Endodermal cell (in vitro differentiated cells): ENCODE results near the gene SATB1. TPM values are rescaled to one million over a fixed set of nuclear protein-coding genes. Genes with fewer than 3 reads are reported as not detected.

Experiments
- DNase-seq: peaks from one replicate; pipeline ENCODE4 v3.0.0-alpha.2; 2017
- H3K27ac ChIP-seq: 2 replicates; pipeline ENCODE4 v1.5.1; 2013; ENCODE audit warnings: mild to moderate bottlenecking, low read depth, low read length, moderate library complexity
- H3K27me3 ChIP-seq: 2 replicates; pipeline ENCODE4 v1.6.1; 2013; ENCODE audit warnings: mild to moderate bottlenecking, low read length, moderate library complexity; ENCODE audit not compliant: insufficient read depth, control insufficient read depth, poor library complexity, severe bottlenecking
- H3K36me3 ChIP-seq: 2 replicates; pipeline ENCODE4 v1.7.0; 2013; ENCODE audit warnings: mild to moderate bottlenecking, low read length, moderate library complexity; ENCODE audit not compliant: control insufficient read depth, insufficient read depth
- H3K4me1 ChIP-seq: one replicate; pipeline ENCODE4 v1.7.0; 2013; ENCODE audit warnings: low read length; ENCODE audit not compliant: control insufficient read depth, insufficient read depth
- H3K4me3 ChIP-seq: 2 replicates; pipeline ENCODE4 v1.5.1; 2013; ENCODE audit warnings: mild to moderate bottlenecking, low read length, moderate library complexity
- H3K9ac ChIP-seq: 2 replicates; pipeline ENCODE4 v1.6.1; 2013; ENCODE audit warnings: mild to moderate bottlenecking, low read length, moderate library complexity; ENCODE audit not compliant: poor library complexity, severe bottlenecking; ENCODE audit errors: extremely low read depth
- H3K9me3 ChIP-seq: 2 replicates; pipeline ENCODE4 v1.6.1; 2013; ENCODE audit warnings: mild to moderate bottlenecking, low read length, moderate library complexity; ENCODE audit not compliant: control insufficient read depth
- H3K27ac Mint-ChIP-seq: 2 replicates; pipeline ENCODE4 v1.8.0; 2020; ENCODE audit warnings: mixed read lengths
- H3K27me3 Mint-ChIP-seq: 2 replicates; pipeline ENCODE4 v1.8.0; 2021; ENCODE audit warnings: mild to moderate bottlenecking, mixed read lengths; ENCODE audit not compliant: insufficient read depth
- H3K36me3 Mint-ChIP-seq: 2 replicates; pipeline ENCODE4 v1.8.0; 2020; ENCODE audit warnings: low read depth, mixed read lengths
- H3K4me1 Mint-ChIP-seq: 2 replicates; pipeline ENCODE4 v1.8.0; 2020; ENCODE audit warnings: mixed read lengths
- H3K4me3 Mint-ChIP-seq: 2 replicates; pipeline ENCODE4 v1.8.0; 2020; ENCODE audit warnings: mild to moderate bottlenecking, moderate library complexity, mixed read lengths
- H3K9me3 Mint-ChIP-seq: 2 replicates; pipeline ENCODE4 v1.8.0; 2020; ENCODE audit warnings: mild to moderate bottlenecking, mixed read lengths
- CTCF ChIP-seq: fragments of 200-600 bp; sonication (generic); conservative IDR thresholded peaks from 2 replicates; pipeline ENCODE4 v1.5.0; 2021; ENCODE audit warnings: antibody characterized with exemption, mild to moderate bottlenecking
- WGBS, 2 experiments: methylation state at CpG; one replicate each; pipeline versions ENCODE4 v1.1.5 to v1.1.7; 2013; ENCODE audit warnings: missing lambda C conversion rate in 2 of 2, mixed read lengths in 1 of 2; ENCODE audit not compliant: insufficient coverage in 1 of 2, insufficient read length in 1 of 2; 5-methylcytosine and 5-hydroxymethylcytosine counted together
- total RNA-seq, 2 donors: library from RNA; stranded (reverse); fragmentation: NEBNext Ultra II Directional in 1 of 2; extraction: Animal tissue kit (Norgen Biotek cat#: 25700) in 1 of 2; gene quantifications; 2 replicates in 1 of 2; 3 replicates in 1 of 2; pipeline ENCODE4 v1.2.1, GENCODE V29; 2021

The SATB1 gene
- total RNA-seq, 2 donors from 2014 or later = 31.5 to 38.6 TPM

DNA sequence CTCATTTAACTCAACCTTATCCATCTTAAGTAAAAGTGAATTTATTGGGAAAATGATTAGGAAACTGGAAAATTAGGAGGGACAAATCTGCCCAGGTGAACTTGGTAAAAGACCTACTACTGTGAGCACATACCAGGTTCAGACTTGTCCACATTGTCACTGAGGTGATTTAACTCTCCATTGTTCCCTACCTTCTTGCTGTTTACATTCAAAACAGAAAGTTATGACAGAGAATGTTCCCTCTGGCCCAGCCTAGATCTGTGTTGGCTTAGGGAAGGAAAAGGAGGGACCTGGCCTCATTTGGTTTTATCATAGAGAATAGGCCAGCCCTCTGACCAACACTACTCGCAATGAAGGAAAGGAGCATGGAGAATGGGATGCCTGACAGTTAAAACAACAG is 117.6 kb downstream of the SATB1 start:
- Histone ChIP-seq H3K9me3 (no peaks in the 10 kb centered on the region), H3K4me3 (no peak overlapping the region), H3K36me3 (no peaks in the 10 kb centered on the region), H3K4me1 (no peaks in the 10 kb centered on the region), H3K9ac (no peak overlapping the region), H3K27ac (no peak overlapping the region), H3K27me3 (no peaks in the 10 kb centered on the region)
- H3K27ac Mint-ChIP-seq = no peak overlapping the region
- H3K4me1 Mint-ChIP-seq = no peaks in the 10 kb centered on the region
- H3K36me3 Mint-ChIP-seq = no peaks in the 10 kb centered on the region
- no peaks in the 10 kb centered on the region for H3K9me3 Mint-ChIP-seq
- no peak for TF ChIP-seq CTCF
- H3K27me3 Mint-ChIP-seq = no peaks in the 10 kb centered on the region
- DNase-seq = no peak
- H3K4me3 Mint-ChIP-seq = no peak overlapping the region
- WGBS, 2 experiments = 100% methylated on average over 1 of the region's 1 CpG

GRCh38 chr3:18302517-18302916 is 122.6 kb downstream of the SATB1 start:
- no peak overlapping the region for H3K4me3 ChIP-seq
- peaks cover 23% of the 10 kb centered on the region for H3K9me3 Mint-ChIP-seq
- H3K27ac Mint-ChIP-seq = no peak overlapping the region
- H3K4me1 ChIP-seq = no peaks in the 10 kb centered on the region
- peaks cover 15% of the 10 kb centered on the region for H3K9me3 ChIP-seq
- no peaks in the 10 kb centered on the region for H3K27me3 Mint-ChIP-seq
- H3K36me3 ChIP-seq = no peaks in the 10 kb centered on the region
- H3K9ac ChIP-seq = no peak overlapping the region
- H3K36me3 Mint-ChIP-seq = peaks cover 6% of the 10 kb centered on the region
- 97 to 100% methylated on average over 1 of the region's 1 CpG for WGBS, 2 experiments
- no peak for TF ChIP-seq CTCF
- H3K27me3 ChIP-seq = no peaks in the 10 kb centered on the region
- DNase-seq = no peak
- H3K4me3 Mint-ChIP-seq = no peak overlapping the region
- H3K4me1 Mint-ChIP-seq = no peaks in the 10 kb centered on the region
- H3K27ac ChIP-seq = no peak overlapping the region

GRCh38 chr3:18301781-18302180 is 123.4 kb downstream of the SATB1 start:
- Histone ChIP-seq H3K9ac (no peak overlapping the region), H3K9me3 (peaks cover 22% of the 10 kb centered on the region), H3K27ac (no peak overlapping the region), H3K4me1 (no peaks in the 10 kb centered on the region), H3K4me3 (no peak overlapping the region), H3K27me3 (no peaks in the 10 kb centered on the region), H3K36me3 (no peaks in the 10 kb centered on the region)
- Mint-ChIP-seq H3K9me3 (peaks cover 30% of the 10 kb centered on the region), H3K27ac (no peak overlapping the region), H3K27me3 (no peaks in the 10 kb centered on the region), H3K36me3 (peaks cover 12% of the 10 kb centered on the region), H3K4me1 (no peaks in the 10 kb centered on the region), H3K4me3 (no peak overlapping the region)
- no peak for DNase-seq
- TF ChIP-seq CTCF = no peak
- WGBS, 2 experiments = 86 to 96% methylated on average over 1 of the region's 1 CpG
